ENCODE data around the gene KIAA0232. TPM values are rescaled to one million over a fixed set of nuclear protein-coding genes. Genes with fewer than 3 reads are reported as not detected.
"Not testable (repeated sequence)": the region's sequence is repeated elsewhere in the genome, so short reads cannot be mapped to it uniquely, and the experiment has no call there.

The KIAA0232 gene
- polyA plus RNA-seq, 1 experiment, result 25.0 TPM

- no peaks in the 10 kb centered on the region for H3K27me3 ChIP-seq (ENCODE audit: control insufficient read depth, insufficient read depth, low read length)
- ChIA-PET POLR2A (interaction anchor here (1.0 to 1.5 kb wide), 6 partner anchors 10 to 285 kb away, joined by 3 to 6 read pairs (median 3); partner anchors contain the start of gene GRPEL1), CTCF (interaction anchor here (0.8 to 2.0 kb wide), 2 partner anchors 90 to 1157 kb away, joined by 7 to 16 read pairs; no protein-coding TSS in a partner anchor)
- TF ChIP-seq CTCF (IDR thresholded peaks at IDR 0.05; ENCODE audit: low read depth, low read length), result no peak
- H3K4me3 ChIP-seq (ENCODE audit: low read depth, low read length), result peak overlapping the region; percentile 87
- H3K27ac ChIP-seq (ENCODE audit: low read depth, low read length), result peak overlapping the region; percentile 91
- no peaks in the 10 kb centered on the region for H3K9me3 ChIP-seq (ENCODE audit: control insufficient read depth, insufficient read depth, low read length)
- DNase-seq (ENCODE audit: low read depth, low spot score), result peak; percentile 38
Measured at GRCh38 chr4:6783111-6783981, 819 bp downstream of the KIAA0232 start.

DNA sequence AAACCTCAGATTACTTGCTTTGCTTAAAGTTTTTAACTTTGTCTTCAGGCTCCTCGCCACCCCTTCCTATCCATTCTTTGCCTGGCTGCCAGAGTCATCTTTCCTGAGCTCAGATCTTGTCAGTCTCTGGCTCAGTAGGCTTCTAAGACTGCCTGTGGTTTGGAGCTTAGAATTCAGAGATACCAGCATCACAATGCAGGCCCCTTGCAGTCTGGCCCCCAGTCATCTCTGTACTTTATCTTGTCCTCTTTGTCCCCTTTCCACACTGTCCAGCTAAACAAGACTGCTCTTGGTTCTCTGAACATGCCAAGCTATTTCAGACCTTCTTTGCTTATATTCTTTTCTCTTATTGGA, 3.0 kb downstream of the KIAA0232 start:
- TF ChIP-seq CTCF (IDR thresholded peaks at IDR 0.05; ENCODE audit: low read depth, low read length), result no peak
- POLR2A ChIA-PET, result no interaction called here
- CTCF ChIA-PET, result interaction anchor here (0.7 to 0.8 kb wide), 2 partner anchors 65 to 88 kb away, joined by 3 to 4 read pairs; no protein-coding TSS in a partner anchor
- DNase-seq (ENCODE audit: low read depth, low spot score), result no peak
- H3K4me3 ChIP-seq (ENCODE audit: low read depth, low read length), result no peak overlapping the region
- H3K9me3 ChIP-seq (ENCODE audit: control insufficient read depth, insufficient read depth, low read length), result no peaks in the 10 kb centered on the region
- H3K27me3 ChIP-seq (ENCODE audit: control insufficient read depth, insufficient read depth, low read length), result no peaks in the 10 kb centered on the region
- no peak overlapping the region for H3K27ac ChIP-seq (ENCODE audit: low read depth, low read length)

DNA sequence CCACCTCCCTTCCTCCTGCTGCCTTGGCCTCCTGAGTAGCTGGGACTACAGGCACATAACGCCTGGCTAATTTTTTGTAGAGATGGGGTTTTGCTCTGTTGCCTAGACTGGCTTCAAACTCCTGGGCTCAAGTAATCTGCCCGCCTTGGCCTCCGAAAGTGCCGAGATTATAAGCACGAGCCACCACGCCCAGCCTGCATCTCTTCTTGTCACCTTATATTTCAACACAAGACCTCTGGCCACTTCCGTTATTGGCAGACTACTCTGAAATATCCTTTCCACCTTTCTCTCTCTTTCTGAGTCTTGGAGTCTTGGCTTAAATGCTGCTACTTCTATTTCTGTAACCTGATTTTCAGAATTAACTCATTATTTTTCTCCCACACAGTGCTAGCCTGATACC, 5.6 kb downstream of the KIAA0232 start:
- TF ChIP-seq CTCF (IDR thresholded peaks at IDR 0.05; ENCODE audit: low read depth, low read length), result no peak
- ChIA-PET POLR2A (no interaction called here), CTCF (interaction anchor here (1.3 kb wide), 1 partner anchor 85 kb away, joined by 8 read pairs; no protein-coding TSS in a partner anchor)
- no peaks in the 10 kb centered on the region for H3K9me3 ChIP-seq (ENCODE audit: control insufficient read depth, insufficient read depth, low read length)
- DNase-seq (ENCODE audit: low read depth, low spot score), result no peak
- H3K27ac ChIP-seq (ENCODE audit: low read depth, low read length), result no peak overlapping the region
- H3K4me3 ChIP-seq (ENCODE audit: low read depth, low read length), result no peak overlapping the region
- no peaks in the 10 kb centered on the region for H3K27me3 ChIP-seq (ENCODE audit: control insufficient read depth, insufficient read depth, low read length)

DNA sequence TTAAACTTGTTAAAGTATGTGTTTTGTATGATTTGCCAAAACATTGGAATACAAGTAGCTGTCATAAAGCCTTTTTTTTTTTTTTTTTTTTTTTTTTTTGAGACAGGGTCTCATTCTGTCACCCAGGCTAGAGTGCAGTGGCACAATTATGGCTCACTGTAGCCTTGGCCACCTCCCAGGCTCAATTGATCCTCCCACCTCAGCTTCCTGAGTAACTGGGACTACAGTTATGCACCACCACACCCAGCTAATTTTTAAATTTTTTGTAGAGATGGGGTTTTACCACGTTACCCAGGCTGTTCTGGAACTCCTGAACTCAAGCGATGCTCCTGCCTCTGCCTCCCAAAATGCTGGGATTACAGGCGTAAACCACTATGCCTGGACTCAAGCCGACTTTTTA, 8.7 kb downstream of the KIAA0232 start:
- H3K9me3 ChIP-seq (ENCODE audit: control insufficient read depth, insufficient read depth, low read length); POLR2A ChIA-PET; H3K27ac ChIP-seq (ENCODE audit: low read depth, low read length); H3K27me3 ChIP-seq (ENCODE audit: control insufficient read depth, insufficient read depth, low read length); DNase-seq (ENCODE audit: low read depth, low spot score); H3K4me3 ChIP-seq (ENCODE audit: low read depth, low read length): not testable (repeated sequence)
- CTCF ChIA-PET, result interaction anchor here (1.0 kb wide), 1 partner anchor 82 kb away, joined by 3 read pairs; no protein-coding TSS in a partner anchor

DNA sequence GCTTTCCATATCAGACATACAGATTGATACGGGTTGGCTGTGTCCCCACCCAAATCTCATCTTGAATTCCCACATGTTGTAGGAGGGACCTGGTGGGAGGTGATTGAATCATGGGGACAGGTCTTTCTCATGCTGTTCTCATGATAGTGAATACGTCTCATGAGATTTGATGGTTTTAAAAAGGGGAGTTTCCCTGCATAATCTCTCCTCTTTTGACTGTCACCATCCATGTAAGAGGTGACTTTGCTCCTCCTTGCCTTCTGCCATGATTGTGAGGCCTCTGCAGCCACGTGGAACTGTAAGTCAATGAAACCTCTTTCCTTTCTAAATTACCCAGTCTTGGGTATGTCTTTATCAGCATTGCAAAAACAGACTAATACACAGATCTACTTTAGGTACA, 9.3 kb downstream of the KIAA0232 start:
- H3K27me3 ChIP-seq (ENCODE audit: control insufficient read depth, insufficient read depth, low read length); H3K27ac ChIP-seq (ENCODE audit: low read depth, low read length); H3K9me3 ChIP-seq (ENCODE audit: control insufficient read depth, insufficient read depth, low read length); H3K4me3 ChIP-seq (ENCODE audit: low read depth, low read length); POLR2A ChIA-PET; DNase-seq (ENCODE audit: low read depth, low spot score): not testable (repeated sequence)
- CTCF ChIA-PET, result interaction anchor here (1.0 kb wide), 1 partner anchor 82 kb away, joined by 3 read pairs; no protein-coding TSS in a partner anchor

GRCh38 chr4:6794189-6794588, 11.7 kb downstream of the KIAA0232 start:
- ChIA-PET POLR2A (no interaction called here), CTCF (no interaction called here)
- TF ChIP-seq CTCF (IDR thresholded peaks at IDR 0.05; ENCODE audit: low read depth, low read length), result no peak

More at GRCh38 chr4:6794189-6794588, 11.7 kb downstream of the KIAA0232 start:
- Histone ChIP-seq H3K9me3 (ENCODE audit: control insufficient read depth, insufficient read depth, low read length) (no peaks in the 10 kb centered on the region; the same call in 1 of the 2 replicates), H3K27ac (ENCODE audit: low read depth, low read length) (no peak overlapping the region), H3K27me3 (ENCODE audit: control insufficient read depth, insufficient read depth, low read length) (no peaks in the 10 kb centered on the region), H3K4me3 (ENCODE audit: low read depth, low read length) (no peak overlapping the region)
- no peak for DNase-seq (ENCODE audit: low read depth, low spot score)
